Trophoblast cell (in vitro differentiated cells and primary cell): Measurements from ENCODE around the gene TNNI3K.

Experiments
- DNase-seq, 2 donors: peaks; one replicate each; pipeline ENCODE4 v3.0.0-alpha.2; 2016
- H2AFZ ChIP-seq: 2 replicates; pipeline ENCODE4 v1.6.1; 2013; ENCODE audit warnings: low read length, moderate library complexity, mild to moderate bottlenecking; ENCODE audit not compliant: insufficient read depth, poor library complexity
- H2AK5ac ChIP-seq: 2 replicates; pipeline ENCODE4 v1.6.1; 2013; ENCODE audit warnings: mild to moderate bottlenecking, low read length
- H2BK120ac ChIP-seq: 2 replicates; pipeline ENCODE4 v1.6.1; 2013; ENCODE audit warnings: low read length, mild to moderate bottlenecking, moderate library complexity; ENCODE audit not compliant: insufficient read depth, poor library complexity
- H2BK12ac ChIP-seq: 2 replicates; pipeline ENCODE4 v1.6.1; 2013; ENCODE audit warnings: mild to moderate bottlenecking, low read length, moderate library complexity
- H2BK5ac ChIP-seq: 2 replicates; pipeline ENCODE4 v1.6.1; 2013; ENCODE audit warnings: low read length, low read depth, moderate library complexity, mild to moderate bottlenecking; ENCODE audit not compliant: poor library complexity
- H3K14ac ChIP-seq: 2 replicates; pipeline ENCODE4 v1.6.1; 2013; ENCODE audit warnings: mild to moderate bottlenecking, low read length
- H3K18ac ChIP-seq: 2 replicates; pipeline ENCODE4 v1.6.1; 2013; ENCODE audit warnings: mild to moderate bottlenecking, low read length
- H3K23ac ChIP-seq: 2 replicates; pipeline ENCODE4 v1.6.1; 2013; ENCODE audit warnings: low read length
- H3K27ac ChIP-seq: 2 replicates; pipeline ENCODE4 v1.5.1; 2013; ENCODE audit warnings: low read depth, mild to moderate bottlenecking, inconsistent platforms, low read length, moderate library complexity
- H3K27me3 ChIP-seq: 2 replicates; pipeline ENCODE4 v1.6.1; 2013; ENCODE audit warnings: inconsistent platforms, mild to moderate bottlenecking, low read length, moderate library complexity; ENCODE audit not compliant: insufficient read depth
- H3K36me3 ChIP-seq, 2 experiments: 1 replicate in 1 of 2; 2 replicates in 1 of 2; pipeline ENCODE4 v1.6.1; 2013; ENCODE audit warnings: low read length in 2 of 2, mild to moderate bottlenecking in 2 of 2, moderate library complexity in 1 of 2; ENCODE audit not compliant: insufficient read depth in 2 of 2, control insufficient read depth in 1 of 2
- H3K4ac ChIP-seq: 2 replicates; pipeline ENCODE4 v1.6.1; 2013; ENCODE audit warnings: low read depth, mild to moderate bottlenecking, low read length, moderate library complexity
- H3K4me1 ChIP-seq, 2 experiments: 1 replicate in 1 of 2; 2 replicates in 1 of 2; pipeline ENCODE4 v1.6.1; 2013; ENCODE audit warnings: low read length in 2 of 2, mild to moderate bottlenecking in 2 of 2, moderate library complexity in 1 of 2; ENCODE audit not compliant: insufficient read depth in 2 of 2, control insufficient read depth in 1 of 2
- H3K4me2 ChIP-seq: 2 replicates; pipeline ENCODE4 v1.6.1; 2013; ENCODE audit warnings: inconsistent platforms, mild to moderate bottlenecking, low read length, moderate library complexity
- H3K4me3 ChIP-seq: 2 replicates; pipeline ENCODE4 v1.5.1; 2013; ENCODE audit warnings: mild to moderate bottlenecking, low read depth, low read length, inconsistent platforms
- H3K79me1 ChIP-seq: one replicate; pipeline ENCODE4 v1.6.1; 2013; ENCODE audit warnings: low read length
- H3K79me2 ChIP-seq: 2 replicates; pipeline ENCODE4 v1.6.1; 2013; ENCODE audit warnings: low read length, mild to moderate bottlenecking; ENCODE audit not compliant: control insufficient read depth, insufficient read depth, poor library complexity
- H3K9ac ChIP-seq: 2 replicates; pipeline ENCODE4 v1.6.1; 2013; ENCODE audit warnings: mild to moderate bottlenecking, low read length
- H3K9me3 ChIP-seq: 2 replicates; pipeline ENCODE4 v1.6.1; 2013; ENCODE audit warnings: low read depth, mild to moderate bottlenecking, control low read depth, inconsistent platforms, low read length; ENCODE audit not compliant: insufficient read depth
- H4K12ac ChIP-seq: 2 replicates; pipeline ENCODE4 v1.6.1; 2013; ENCODE audit warnings: low read depth, mild to moderate bottlenecking, low read length, moderate library complexity
- H4K8ac ChIP-seq: 2 replicates; pipeline ENCODE4 v1.6.1; 2013; ENCODE audit warnings: low read depth, mild to moderate bottlenecking, low read length, moderate library complexity
- H4K91ac ChIP-seq: one replicate; pipeline ENCODE4 v1.6.1; 2013; ENCODE audit warnings: low read depth, mild to moderate bottlenecking, low read length, moderate library complexity
- WGBS: extraction: QIAGEN DNeasy Blood & Tissue Kit; methylation state at CpG from one replicate; pipeline ENCODE4 v1.1.7; 2013; ENCODE audit warnings: missing lambda C conversion rate; ENCODE audit not compliant: insufficient read length, insufficient coverage; ENCODE audit errors: extremely low coverage; 5-methylcytosine and 5-hydroxymethylcytosine counted together

Gene TNNI3K

GRCh38 chr1:74237787-74238186, 2.6 kb downstream of the TNNI3K start:
- H3K9ac ChIP-seq = no peak overlapping the region
- H2BK120ac ChIP-seq = no peak overlapping the region
- no peak overlapping the region for H3K4ac ChIP-seq
- H4K12ac ChIP-seq = no peak overlapping the region
- H3K23ac ChIP-seq = no peak overlapping the region
- no peak for DNase-seq
- H4K8ac ChIP-seq = no peak overlapping the region
- H3K18ac ChIP-seq = no peak overlapping the region
- WGBS = no CpG with 5 or more reads among the region's 4 CpGs
- H3K4me2 ChIP-seq = no peak overlapping the region
- H3K4me3 ChIP-seq = no peak overlapping the region
- H2AFZ ChIP-seq = no peak overlapping the region
- H2BK12ac ChIP-seq = no peak overlapping the region
- H3K36me3 ChIP-seq = no peaks in the 10 kb centered on the region
- no peaks in the 10 kb centered on the region for H3K9me3 ChIP-seq
- no peak overlapping the region for H2AK5ac ChIP-seq
- H3K79me2 ChIP-seq = no peaks in the 10 kb centered on the region
- H3K79me1 ChIP-seq = no peaks in the 10 kb centered on the region
- H3K4me1 ChIP-seq = no peaks in the 10 kb centered on the region
- H4K91ac ChIP-seq = no peak overlapping the region
- H2BK5ac ChIP-seq = no peak overlapping the region
- no peak overlapping the region for H3K14ac ChIP-seq
- H3K27ac ChIP-seq = no peak overlapping the region
- no peaks in the 10 kb centered on the region for H3K27me3 ChIP-seq

DNA sequence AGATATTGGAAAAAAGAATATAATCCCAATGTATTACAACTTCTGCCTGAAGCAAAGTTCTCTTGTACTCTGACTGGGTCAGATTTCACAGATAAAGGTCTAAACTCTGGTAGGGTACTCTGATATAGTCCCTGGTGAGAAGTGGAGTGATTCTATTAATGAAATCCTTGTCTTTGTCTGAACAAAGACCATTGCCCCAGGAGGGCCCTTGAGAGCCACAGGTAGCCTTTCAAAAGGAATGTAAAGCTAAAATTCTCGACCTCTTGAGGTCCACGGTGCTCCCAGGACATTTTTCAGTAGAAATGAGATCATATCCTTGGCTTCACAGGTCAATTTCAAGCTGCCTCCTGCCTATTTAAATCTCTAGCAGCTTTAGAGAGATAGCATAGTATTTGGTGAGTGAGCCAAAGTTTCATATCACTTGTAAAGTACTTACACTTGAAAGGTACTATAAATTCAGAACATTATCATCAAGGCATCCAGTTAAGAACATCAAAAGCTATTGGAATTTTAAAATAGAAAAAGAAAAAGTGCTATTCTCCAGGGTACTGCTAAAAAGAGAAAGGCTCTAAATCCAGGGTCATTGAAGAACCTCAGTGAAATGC, 10.1 kb downstream of the TNNI3K start:
- Histone ChIP-seq H3K27ac (peak overlapping the region; percentile 56), H3K14ac (no peak overlapping the region), H3K79me1 (peaks cover 5% of the 10 kb centered on the region), H3K9ac (no peak overlapping the region), H2BK5ac (no peak overlapping the region), H3K9me3 (peaks cover 6% of the 10 kb centered on the region), H3K18ac (no peak overlapping the region), H3K36me3 (peaks cover 0 to 2% of the 10 kb centered on the region in 2 experiments), H3K4me1 (peaks cover 4% of the 10 kb centered on the region in 2 experiments), H4K8ac (no peak overlapping the region), H3K27me3 (no peaks in the 10 kb centered on the region), H3K4me2 (no peak overlapping the region), H2AFZ (no peak overlapping the region), H3K79me2 (no peaks in the 10 kb centered on the region), H4K12ac (no peak overlapping the region), H3K4me3 (no peak overlapping the region), H3K4ac (no peak overlapping the region), H4K91ac (no peak overlapping the region), H2BK12ac (no peak overlapping the region), H3K23ac (no peak overlapping the region), H2BK120ac (no peak overlapping the region), H2AK5ac (no peak overlapping the region)
- no CpG with 5 or more reads among the region's 2 CpGs for WGBS
- DNase-seq = no peak

DNA sequence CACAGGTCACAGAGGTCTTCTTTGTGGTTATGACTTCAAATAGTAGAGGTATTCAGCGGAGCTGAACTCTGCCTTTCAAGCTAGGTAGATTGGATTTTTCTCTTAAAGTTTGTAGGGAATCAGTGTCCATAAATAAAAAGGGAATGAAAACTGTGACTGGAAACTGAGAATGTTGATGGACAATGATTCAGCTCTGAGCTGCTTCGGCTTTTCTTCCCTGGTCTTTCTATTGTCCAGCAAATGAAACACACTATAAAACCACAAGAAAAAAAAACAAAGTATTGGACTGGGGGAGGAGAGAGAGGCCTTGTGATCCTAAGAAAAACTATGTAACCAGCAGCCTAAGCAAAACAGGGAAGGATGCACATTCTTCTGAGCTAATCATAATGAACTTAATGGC, 11.1 kb downstream of the TNNI3K start:
- H3K36me3 ChIP-seq = peaks cover 0 to 2% of the 10 kb centered on the region in 2 experiments
- H2BK5ac ChIP-seq = no peak overlapping the region
- peak overlapping the region; percentile 64 for H3K27ac ChIP-seq
- no peak overlapping the region for H2AFZ ChIP-seq
- H4K12ac ChIP-seq = no peak overlapping the region
- no peak overlapping the region for H2AK5ac ChIP-seq
- no peak overlapping the region for H3K9ac ChIP-seq
- H4K91ac ChIP-seq = no peak overlapping the region
- no peak overlapping the region for H2BK12ac ChIP-seq
- no peak overlapping the region for H3K4me3 ChIP-seq
- H3K79me1 ChIP-seq = peaks cover 5% of the 10 kb centered on the region
- H3K79me2 ChIP-seq = no peaks in the 10 kb centered on the region
- no peak overlapping the region for H3K4ac ChIP-seq
- no peak overlapping the region for H3K18ac ChIP-seq
- H2BK120ac ChIP-seq = no peak overlapping the region
- DNase-seq = no peak
- no peaks in the 10 kb centered on the region for H3K27me3 ChIP-seq
- H3K9me3 ChIP-seq = peaks cover 6% of the 10 kb centered on the region
- no peak overlapping the region for H3K14ac ChIP-seq
- H3K4me1 ChIP-seq = peaks cover 4% of the 10 kb centered on the region in 2 experiments
- no CpG with 5 or more reads among the region's 2 CpGs for WGBS
- H3K23ac ChIP-seq = no peak overlapping the region
- H4K8ac ChIP-seq = no peak overlapping the region
- no peak overlapping the region for H3K4me2 ChIP-seq

DNA sequence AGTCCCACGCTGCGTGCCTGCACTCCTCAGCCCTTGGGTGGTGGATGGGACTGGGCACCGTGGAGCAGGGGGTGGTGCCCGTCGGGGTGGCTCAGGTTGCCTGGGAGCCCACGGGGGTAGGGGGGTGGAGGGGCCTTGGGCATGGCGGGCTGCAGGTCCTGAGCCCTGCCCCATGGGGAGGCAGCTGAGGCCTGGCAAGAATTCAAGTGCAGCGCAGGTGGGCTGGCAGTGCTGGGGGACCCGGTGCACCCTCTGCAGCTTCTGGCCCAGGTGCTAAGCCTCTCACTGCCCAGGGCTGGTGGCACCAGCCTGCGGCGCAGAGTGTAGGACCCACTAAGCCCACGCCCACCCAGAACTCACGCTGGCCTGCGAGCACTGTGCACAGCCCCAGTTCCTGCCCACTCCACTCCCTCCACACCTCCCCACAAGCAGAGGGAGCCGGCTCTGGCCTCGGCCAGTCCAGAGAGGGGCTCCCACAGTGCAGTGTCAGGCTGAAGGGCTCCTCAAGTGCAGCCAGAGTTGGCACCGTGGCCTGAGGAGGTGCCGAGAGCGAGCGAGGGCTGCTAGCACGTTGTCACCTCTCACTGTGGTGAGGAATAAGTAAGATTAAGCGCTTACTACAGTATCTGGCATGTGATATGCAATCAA, 12.8 kb downstream of the TNNI3K start:
- Histone ChIP-seq H3K36me3 (peaks cover 0 to 2% of the 10 kb centered on the region in 2 experiments), H2BK5ac (no peak overlapping the region), H2BK12ac (no peak overlapping the region), H2BK120ac (no peak overlapping the region), H2AK5ac (no peak overlapping the region), H3K79me2 (no peaks in the 10 kb centered on the region), H4K8ac (no peak overlapping the region), H2AFZ (no peak overlapping the region), H3K4me1 (peaks cover 4% of the 10 kb centered on the region in 2 experiments), H3K9me3 (peaks cover 6% of the 10 kb centered on the region), H3K14ac (no peak overlapping the region), H3K9ac (no peak overlapping the region), H4K91ac (no peak overlapping the region), H3K4me3 (no peak overlapping the region), H3K27ac (no peak overlapping the region), H3K4me2 (no peak overlapping the region), H4K12ac (no peak overlapping the region), H3K79me1 (peaks cover 5% of the 10 kb centered on the region), H3K4ac (no peak overlapping the region), H3K18ac (no peak overlapping the region), H3K27me3 (no peaks in the 10 kb centered on the region), H3K23ac (no peak overlapping the region)
- no CpG with 5 or more reads among the region's 22 CpGs for WGBS
- DNase-seq = no peak
